ENCODE data around the gene TBCC. TPM values are rescaled to one million over a fixed set of nuclear protein-coding genes. Genes with fewer than 3 reads are reported as not detected.
A peak's percentile ranks its signal among the peaks of the same experiment; 100 is the strongest.

Gene TBCC
- total and polyA plus RNA-seq, 2 experiments from 2014 or later = 30.2 to 31.5 TPM

DNA sequence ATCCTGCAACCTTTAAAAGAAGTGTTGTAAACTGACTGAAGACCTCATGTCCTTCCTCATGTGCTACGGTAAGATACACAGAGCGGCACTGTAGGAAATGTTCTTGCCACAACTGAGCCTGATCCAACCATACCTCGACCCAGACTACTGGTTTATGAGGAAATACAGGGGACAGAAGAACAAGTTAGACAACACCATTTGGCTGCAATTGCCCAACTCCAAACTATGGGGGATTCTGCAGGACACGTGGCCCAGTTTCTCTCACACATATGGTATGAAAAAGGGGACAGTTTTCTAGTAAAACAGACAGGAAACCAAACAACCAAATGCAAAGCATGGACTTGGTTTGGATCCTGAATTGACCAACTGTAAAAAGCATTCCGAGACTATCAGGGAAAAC lies 34.0 kb downstream of the TBCC start:
- no peaks in the 10 kb centered on the region for H3K9me3 ChIP-seq (ENCODE audit: low read depth)
- peaks cover 2% of the 10 kb centered on the region for H3K4me1 ChIP-seq (ENCODE audit: insufficient read depth)
- no peak for DNase-seq (ENCODE audit: low spot score)
- H3K4me2 ChIP-seq = no peak overlapping the region
- H3K9me2 ChIP-seq (replicated peaks; ENCODE audit: insufficient read depth) = no peaks in the 10 kb centered on the region
- H3K4me3 ChIP-seq = no peak overlapping the region
- H3K36me3 ChIP-seq (replicated peaks; ENCODE audit: insufficient read depth, low read depth) = no peaks in the 10 kb centered on the region
- no peak overlapping the region for H2AFZ ChIP-seq
- H3K27ac ChIP-seq = no peak overlapping the region
- no peaks in the 10 kb centered on the region for H4K20me1 ChIP-seq (ENCODE audit: insufficient read depth, poor library complexity, severe bottlenecking)
- no peaks in the 10 kb centered on the region for H3K79me2 ChIP-seq
- H3K27me3 ChIP-seq = no peaks in the 10 kb centered on the region
- no peak for TF ChIP-seq EZH2phosphoT487 (IDR thresholded peaks at IDR 0.05; ENCODE audit: low read depth, severe bottlenecking, unreplicated experiment)
- TF ChIP-seq EZH2 (IDR thresholded peaks at IDR 0.05; ENCODE audit: borderline replicate concordance) = no peak
- TF ChIP-seq, protein P1, sequence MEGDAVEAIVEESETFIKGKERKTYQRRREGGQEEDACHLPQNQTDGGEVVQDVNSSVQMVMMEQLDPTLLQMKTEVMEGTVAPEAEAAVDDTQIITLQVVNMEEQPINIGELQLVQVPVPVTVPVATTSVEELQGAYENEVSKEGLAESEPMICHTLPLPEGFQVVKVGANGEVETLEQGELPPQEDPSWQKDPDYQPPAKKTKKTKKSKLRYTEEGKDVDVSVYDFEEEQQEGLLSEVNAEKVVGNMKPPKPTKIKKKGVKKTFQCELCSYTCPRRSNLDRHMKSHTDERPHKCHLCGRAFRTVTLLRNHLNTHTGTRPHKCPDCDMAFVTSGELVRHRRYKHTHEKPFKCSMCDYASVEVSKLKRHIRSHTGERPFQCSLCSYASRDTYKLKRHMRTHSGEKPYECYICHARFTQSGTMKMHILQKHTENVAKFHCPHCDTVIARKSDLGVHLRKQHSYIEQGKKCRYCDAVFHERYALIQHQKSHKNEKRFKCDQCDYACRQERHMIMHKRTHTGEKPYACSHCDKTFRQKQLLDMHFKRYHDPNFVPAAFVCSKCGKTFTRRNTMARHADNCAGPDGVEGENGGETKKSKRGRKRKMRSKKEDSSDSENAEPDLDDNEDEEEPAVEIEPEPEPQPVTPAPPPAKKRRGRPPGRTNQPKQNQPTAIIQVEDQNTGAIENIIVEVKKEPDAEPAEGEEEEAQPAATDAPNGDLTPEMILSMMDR (IDR thresholded peaks at IDR 0.05; ENCODE audit: poor library complexity) = no peak
- 92% methylated on average over 5 of the region's 5 CpGs for WGBS (ENCODE audit: low lambda C conversion rate, missing lambda C conversion rate)

DNA sequence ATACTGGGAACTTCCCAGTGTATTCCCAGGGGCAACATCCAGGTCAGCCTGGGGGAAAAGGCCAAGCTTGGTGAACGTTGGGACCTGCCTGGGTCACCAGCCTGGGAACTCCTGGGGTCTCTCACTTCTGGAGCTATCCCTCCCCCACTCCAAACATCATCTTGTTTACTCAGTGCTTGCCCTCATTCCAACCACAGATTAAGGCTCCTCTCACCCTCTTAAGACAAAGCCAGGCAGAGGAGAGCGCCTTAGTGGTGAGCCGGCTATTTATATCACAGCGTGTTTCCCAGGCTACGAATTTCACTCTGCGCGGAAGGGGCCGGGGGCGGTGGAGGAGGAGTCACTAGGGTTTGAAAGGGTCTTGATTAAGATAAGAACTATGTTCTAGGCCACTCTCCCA lies 35.6 kb downstream of the TBCC start:
- Histone ChIP-seq H3K27me3 (no peaks in the 10 kb centered on the region), H3K4me3 (no peak overlapping the region), H2AFZ (no peak overlapping the region), H3K9me3 (ENCODE audit: low read depth) (no peaks in the 10 kb centered on the region), H3K36me3 (replicated peaks; ENCODE audit: insufficient read depth, low read depth) (no peaks in the 10 kb centered on the region), H3K27ac (no peak overlapping the region), H4K20me1 (ENCODE audit: insufficient read depth, poor library complexity, severe bottlenecking) (no peaks in the 10 kb centered on the region), H3K4me2 (no peak overlapping the region), H3K79me2 (no peaks in the 10 kb centered on the region), H3K4me1 (ENCODE audit: insufficient read depth) (peaks cover 2% of the 10 kb centered on the region), H3K9me2 (replicated peaks; ENCODE audit: insufficient read depth) (no peaks in the 10 kb centered on the region)
- DNase-seq (ENCODE audit: low spot score) = peak; percentile 31
- 20% methylated on average over 9 of the region's 9 CpGs for WGBS (ENCODE audit: low lambda C conversion rate, missing lambda C conversion rate)
- TF ChIP-seq EZH2 (IDR thresholded peaks at IDR 0.05; ENCODE audit: borderline replicate concordance) (no peak), EZH2phosphoT487 (IDR thresholded peaks at IDR 0.05; ENCODE audit: low read depth, severe bottlenecking, unreplicated experiment) (no peak)
- TF ChIP-seq, protein P1 (IDR thresholded peaks at IDR 0.05; ENCODE audit: poor library complexity) = no peak

DNA sequence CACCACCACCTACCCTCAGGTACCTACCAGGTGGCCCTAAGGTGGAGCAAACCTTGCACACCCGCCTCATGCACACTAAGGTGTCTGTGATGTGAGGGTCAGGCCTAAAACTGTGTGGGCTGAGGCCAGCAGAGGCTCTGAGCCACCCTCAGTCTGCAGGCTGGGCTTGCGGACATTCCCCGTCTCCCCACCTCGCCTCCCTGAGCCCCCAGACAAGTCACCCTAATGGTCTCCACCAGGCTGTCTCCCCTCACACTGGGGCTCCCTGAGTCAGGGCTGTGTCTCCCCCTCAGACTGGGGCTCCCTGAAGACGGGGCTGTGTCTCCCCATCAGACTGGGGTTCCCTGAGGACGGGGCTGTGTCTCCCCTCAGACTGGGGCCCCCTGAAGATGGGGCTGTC lies 36.0 kb downstream of the TBCC start:
- TF ChIP-seq, protein P1 (IDR thresholded peaks at IDR 0.05; ENCODE audit: poor library complexity) = no peak
- TF ChIP-seq EZH2 (IDR thresholded peaks at IDR 0.05; ENCODE audit: borderline replicate concordance) = no peak
- TF ChIP-seq EZH2phosphoT487 (IDR thresholded peaks at IDR 0.05; ENCODE audit: low read depth, severe bottlenecking, unreplicated experiment) = no peak
- peaks cover 2% of the 10 kb centered on the region for H3K4me1 ChIP-seq (ENCODE audit: insufficient read depth)
- 96% methylated on average over 6 of the region's 6 CpGs for WGBS (ENCODE audit: low lambda C conversion rate, missing lambda C conversion rate)
- H3K4me2 ChIP-seq = no peak overlapping the region
- no peak for DNase-seq (ENCODE audit: low spot score)
- H3K4me3 ChIP-seq = no peak overlapping the region
- H3K27me3 ChIP-seq = no peaks in the 10 kb centered on the region
- no peaks in the 10 kb centered on the region for H3K79me2 ChIP-seq
- no peak overlapping the region for H3K27ac ChIP-seq
- H2AFZ ChIP-seq = no peak overlapping the region
- no peaks in the 10 kb centered on the region for H3K36me3 ChIP-seq (replicated peaks; ENCODE audit: insufficient read depth, low read depth)
- H3K9me3 ChIP-seq (ENCODE audit: low read depth) = no peaks in the 10 kb centered on the region
- no peaks in the 10 kb centered on the region for H3K9me2 ChIP-seq (replicated peaks; ENCODE audit: insufficient read depth)
- no peaks in the 10 kb centered on the region for H4K20me1 ChIP-seq (ENCODE audit: insufficient read depth, poor library complexity, severe bottlenecking)

DNA sequence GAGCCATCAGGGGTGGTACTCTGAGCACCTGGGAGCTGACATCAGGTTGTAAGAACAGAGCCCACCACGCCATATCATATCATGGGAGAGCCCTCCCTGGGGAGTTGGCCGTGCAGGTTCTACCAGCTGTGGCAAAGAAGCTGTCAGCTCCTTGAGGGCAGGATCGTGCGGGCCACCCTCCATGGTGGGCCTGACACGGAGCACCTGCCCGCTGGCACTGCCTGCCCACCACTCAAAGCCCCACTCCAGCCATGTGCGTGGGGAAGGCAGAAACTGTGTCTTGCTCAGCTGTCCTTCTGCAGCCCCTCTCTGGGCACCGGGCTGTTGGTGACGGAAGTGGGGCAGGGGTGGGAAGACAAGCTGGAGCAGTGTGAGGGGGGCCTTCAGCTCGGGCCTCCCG lies 37.8 kb downstream of the TBCC start:
- no peaks in the 10 kb centered on the region for H3K36me3 ChIP-seq (replicated peaks; ENCODE audit: insufficient read depth, low read depth)
- H3K4me1 ChIP-seq (ENCODE audit: insufficient read depth) = no peaks in the 10 kb centered on the region
- no peak for TF ChIP-seq EZH2 (IDR thresholded peaks at IDR 0.05; ENCODE audit: borderline replicate concordance)
- no peak overlapping the region for H3K4me2 ChIP-seq
- no peak for DNase-seq (ENCODE audit: low spot score)
- no peak overlapping the region for H3K27ac ChIP-seq
- H3K79me2 ChIP-seq = no peaks in the 10 kb centered on the region
- no peaks in the 10 kb centered on the region for H3K27me3 ChIP-seq
- H3K9me2 ChIP-seq (replicated peaks; ENCODE audit: insufficient read depth) = no peaks in the 10 kb centered on the region
- H4K20me1 ChIP-seq (ENCODE audit: insufficient read depth, poor library complexity, severe bottlenecking) = no peaks in the 10 kb centered on the region
- H2AFZ ChIP-seq = no peak overlapping the region
- WGBS (ENCODE audit: low lambda C conversion rate, missing lambda C conversion rate) = 95% methylated on average over 11 of the region's 11 CpGs
- H3K9me3 ChIP-seq (ENCODE audit: low read depth) = no peaks in the 10 kb centered on the region
- H3K4me3 ChIP-seq = no peak overlapping the region

Measured in hepatocyte (in vitro differentiated cells).